Fibroblast of skin of left biceps (primary cell): ENCODE data around the gene JAM3.

Source experiments
- DNase-seq, 2 experiments: peaks; one replicate each; pipeline ENCODE4 v3.0.0-alpha.2; 2013; ENCODE audit warnings: low read depth in 2 of 2

The JAM3 gene

DNA sequence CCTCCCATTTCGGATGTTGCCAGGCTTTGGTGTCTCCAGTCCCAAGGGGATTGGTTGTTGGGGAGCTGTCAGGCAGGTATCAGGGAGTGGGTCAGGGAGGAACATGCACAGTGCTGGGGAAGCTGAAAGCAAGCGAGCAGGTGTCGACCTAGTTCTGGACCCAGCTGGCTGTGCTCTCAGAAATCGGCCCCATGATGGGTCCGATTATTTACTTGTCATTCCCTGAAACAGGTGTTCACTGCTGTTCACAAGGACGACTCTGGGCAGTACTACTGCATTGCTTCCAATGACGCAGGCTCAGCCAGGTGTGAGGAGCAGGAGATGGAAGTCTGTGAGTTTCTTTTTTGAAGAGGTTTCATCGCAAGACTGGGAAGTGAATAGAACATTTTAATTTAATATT is 76.8 kb downstream of the JAM3 start:
- DNase-seq: no peak

DNA sequence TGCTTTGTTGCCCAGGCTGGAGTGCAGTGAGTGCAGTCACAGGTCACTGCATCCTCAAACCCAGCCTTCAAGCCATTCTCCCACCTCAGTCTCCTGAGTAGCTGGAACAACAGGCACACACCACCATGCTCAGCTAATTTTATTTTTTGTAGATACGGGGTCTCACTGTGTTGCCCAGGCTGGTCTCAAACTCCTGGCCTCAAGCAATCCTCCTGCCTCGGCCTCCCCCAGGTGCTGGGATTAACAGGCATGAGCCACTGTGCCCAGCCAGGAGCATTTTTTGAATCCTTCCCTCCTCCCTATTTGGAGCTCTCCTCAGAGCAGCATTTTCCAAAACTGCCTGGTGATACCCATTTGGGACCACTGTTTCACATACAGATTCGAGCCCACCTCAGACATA is 77.7 kb downstream of the JAM3 start:
- DNase-seq: no peak

GRCh38 chr11:134149371-134149770 is 80.5 kb downstream of the JAM3 start:
- no peak for DNase-seq

DNA sequence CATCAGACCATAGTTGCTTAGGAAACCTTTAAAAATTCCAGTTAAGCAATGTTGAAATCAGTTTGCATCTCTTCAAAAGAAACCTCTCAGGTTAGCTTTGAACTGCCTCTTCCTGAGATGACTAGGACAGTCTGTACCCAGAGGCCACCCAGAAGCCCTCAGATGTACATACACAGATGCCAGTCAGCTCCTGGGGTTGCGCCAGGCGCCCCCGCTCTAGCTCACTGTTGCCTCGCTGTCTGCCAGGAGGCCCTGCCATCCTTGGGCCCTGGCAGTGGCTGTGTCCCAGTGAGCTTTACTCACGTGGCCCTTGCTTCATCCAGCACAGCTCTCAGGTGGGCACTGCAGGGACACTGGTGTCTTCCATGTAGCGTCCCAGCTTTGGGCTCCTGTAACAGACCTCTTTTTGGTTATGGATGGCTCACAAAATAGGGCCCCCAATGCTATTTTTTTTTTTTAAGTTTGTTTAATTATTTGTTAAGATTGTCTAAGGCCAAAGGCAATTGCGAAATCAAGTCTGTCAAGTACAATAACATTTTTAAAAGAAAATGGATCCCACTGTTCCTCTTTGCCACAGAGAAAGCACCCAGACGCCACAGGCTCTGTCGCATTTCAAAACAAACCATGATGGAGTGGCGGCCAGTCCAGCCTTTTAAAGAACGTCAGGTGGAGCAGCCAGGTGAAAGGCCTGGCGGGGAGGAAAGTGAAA is 81.5 kb downstream of the JAM3 start:
- no peak for DNase-seq

GRCh38 chr11:134151083-134151747 is 82.3 kb downstream of the JAM3 start:
- no peak for DNase-seq

DNA sequence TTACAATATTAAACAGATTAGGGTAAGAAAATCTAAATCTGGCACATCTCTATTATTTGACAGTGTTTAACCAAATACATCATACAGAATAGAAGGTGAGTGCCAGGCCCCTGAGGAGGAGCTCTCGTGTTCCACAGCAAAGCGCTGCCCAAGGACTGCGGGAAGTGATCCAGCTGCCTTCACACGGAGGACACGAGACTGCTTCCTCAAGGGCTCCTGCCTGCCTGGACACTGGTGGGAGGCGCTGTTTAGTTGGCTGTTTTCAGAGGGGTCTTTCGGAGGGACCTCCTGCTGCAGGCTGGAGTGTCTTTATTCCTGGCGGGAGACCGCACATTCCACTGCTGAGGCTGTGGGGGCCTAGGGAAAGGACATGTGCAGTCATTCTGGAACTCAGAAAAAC is 83.8 kb downstream of the JAM3 start:
- no peak for DNase-seq

DNA sequence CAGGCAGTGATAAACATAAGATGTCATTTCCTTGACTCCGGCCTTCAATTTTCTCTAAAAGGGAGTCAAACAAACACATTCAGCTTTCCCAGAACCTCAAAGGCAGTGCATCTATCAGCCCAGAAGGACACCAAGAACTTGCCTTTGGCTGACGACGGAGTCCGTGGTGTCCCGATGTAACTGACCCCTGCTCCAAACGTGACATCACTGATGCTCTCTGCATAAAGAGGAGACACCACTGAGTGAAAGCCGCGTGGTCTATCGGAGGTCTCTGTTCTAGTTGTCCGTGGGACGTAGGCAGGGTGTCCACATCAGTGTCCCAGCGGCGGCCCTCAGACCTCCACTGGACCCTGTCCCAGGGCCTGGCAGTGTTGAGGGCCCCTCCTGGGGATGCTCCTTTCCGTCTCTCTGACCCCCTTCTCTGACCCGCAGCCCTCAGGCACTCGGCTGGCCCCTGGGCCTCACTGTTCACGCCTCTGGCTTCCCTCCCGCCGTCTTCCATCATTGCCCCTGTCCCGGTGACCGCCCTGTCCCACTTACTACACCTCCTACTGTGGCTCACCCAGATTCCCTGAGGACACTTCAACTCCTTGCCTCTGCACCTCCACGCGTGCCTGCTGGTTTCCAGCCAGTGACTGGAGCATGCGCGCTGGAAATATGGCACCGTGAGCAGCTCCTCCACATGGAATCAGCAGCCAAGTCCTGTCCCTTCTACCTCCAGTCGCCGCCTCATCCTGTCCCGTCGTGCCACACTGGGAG is 84.5 kb downstream of the JAM3 start:
- DNase-seq: no peak

GRCh38 chr11:134154441-134154840 is 85.6 kb downstream of the JAM3 start:
- no peak for DNase-seq

DNA sequence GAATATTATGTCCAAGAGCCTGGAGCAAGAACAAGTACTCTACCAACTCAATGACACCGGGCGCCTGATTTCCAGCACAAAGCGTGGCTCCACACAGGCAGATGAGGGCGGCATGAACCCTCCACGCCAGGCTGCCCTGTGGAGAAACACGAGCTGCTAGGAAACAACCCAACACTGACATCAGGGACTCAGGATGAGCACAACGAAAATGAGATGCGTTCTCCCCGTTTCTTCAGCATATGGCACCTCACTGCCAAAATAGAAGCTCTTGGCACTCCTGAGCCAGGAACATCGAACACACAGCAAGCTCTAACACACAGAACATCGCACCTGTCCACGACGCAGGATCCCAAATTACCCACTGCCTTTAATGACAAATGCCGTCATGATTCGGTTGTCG is 86.6 kb downstream of the JAM3 start:
- DNase-seq: no peak

DNA sequence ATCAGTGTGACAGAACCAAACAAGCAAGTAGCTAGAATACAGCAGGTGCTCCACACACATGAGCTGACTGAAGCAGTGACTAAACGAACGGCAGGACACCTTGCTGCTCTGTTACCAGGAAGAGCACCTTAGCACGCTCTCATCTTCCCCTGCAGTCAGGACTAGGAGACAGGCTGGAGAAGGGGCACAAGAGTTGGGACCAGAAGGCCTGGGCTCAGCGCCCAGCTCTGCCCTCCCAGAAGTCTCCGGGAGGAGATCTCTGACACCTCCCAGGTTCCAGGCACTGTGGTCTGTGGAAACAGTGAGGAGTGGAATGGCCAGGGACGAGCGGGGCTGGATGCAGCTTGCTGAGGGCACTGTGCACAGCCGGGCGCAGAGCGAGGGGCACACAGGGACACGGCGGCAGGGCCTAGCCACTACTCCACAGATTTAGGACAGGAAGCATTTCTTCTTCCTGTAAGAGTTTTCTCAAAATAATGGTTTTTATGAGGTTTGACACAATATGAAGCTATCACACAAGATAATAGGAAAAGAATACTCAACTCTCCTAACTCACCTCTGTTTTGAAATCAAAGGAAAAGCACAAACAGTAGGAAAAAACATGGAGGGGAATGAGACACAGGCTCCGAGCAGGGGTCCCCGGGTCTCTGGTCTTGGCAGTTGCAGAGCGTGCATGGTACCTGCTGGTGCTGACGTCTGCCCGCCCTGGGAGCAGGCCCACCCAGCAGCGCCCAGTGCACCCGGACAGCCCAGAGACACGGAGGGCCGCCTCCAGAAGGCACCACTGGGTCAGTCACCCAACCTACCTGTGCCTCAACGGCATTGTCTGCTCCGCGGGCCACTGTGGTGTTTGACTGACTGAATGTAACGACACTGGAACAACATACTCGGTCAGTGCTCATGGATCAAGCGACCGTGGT is 87.3 kb downstream of the JAM3 start:
- no peak for DNase-seq

- no peak for DNase-seq
These were observed 88.6 kb downstream of the JAM3 start for GRCh38 chr11:134157451-134157850.

- DNase-seq: no peak
These were observed 89.2 kb downstream of the JAM3 start for GRCh38 chr11:134158023-134158422.

- DNase-seq: no peak
These were observed 90.8 kb downstream of the JAM3 start for GRCh38 chr11:134159652-134160051.

GRCh38 chr11:134164490-134165370 is 95.9 kb downstream of the JAM3 start:
- no peak for DNase-seq

DNA sequence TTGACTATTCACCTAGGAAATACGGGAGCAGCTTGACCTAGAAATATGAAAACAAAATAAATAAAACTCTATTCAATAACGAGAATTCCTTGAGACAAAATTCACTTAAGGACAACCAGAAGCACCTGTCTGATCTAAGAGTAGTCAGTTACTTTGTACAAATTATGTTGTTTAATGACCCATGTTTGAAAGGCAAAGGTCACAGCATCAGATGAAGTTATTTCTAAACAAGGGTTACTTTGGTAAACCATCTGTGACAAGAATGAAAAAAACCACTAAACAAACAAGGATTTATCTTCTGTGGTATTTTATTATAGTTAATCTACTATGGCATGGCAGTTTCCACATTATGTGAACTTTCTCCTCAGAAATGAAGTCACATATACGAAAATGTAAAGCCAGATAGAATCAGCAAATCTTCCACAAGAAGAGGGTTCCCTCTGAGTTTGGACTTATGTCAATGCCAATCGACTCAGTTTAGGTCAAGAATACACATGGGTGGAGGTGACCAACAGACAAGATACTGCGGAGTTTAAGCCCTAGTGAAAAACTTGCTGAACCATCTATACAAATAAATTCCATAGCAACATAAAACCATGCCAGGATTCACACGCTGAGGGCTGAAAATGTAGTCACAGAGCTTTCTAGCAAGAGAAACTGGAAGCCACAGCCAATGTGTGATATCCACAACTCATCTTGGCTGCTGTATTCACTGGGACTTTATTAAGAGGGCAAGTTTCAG is 101.5 kb downstream of the JAM3 start:
- no peak for DNase-seq

GRCh38 chr11:134170919-134171281 is 102.0 kb downstream of the JAM3 start:
- DNase-seq: peak in 1 of 2 experiments; percentile 4

- no peak for DNase-seq
These were observed 103.1 kb downstream of the JAM3 start for GRCh38 chr11:134171951-134172350.

- no peak for DNase-seq
These were observed 104.4 kb downstream of the JAM3 start for GRCh38 chr11:134173296-134173695.

GRCh38 chr11:134176284-134176683 is 107.4 kb downstream of the JAM3 start:
- DNase-seq: no peak

GRCh38 chr11:134178032-134178674 is 109.3 kb downstream of the JAM3 start:
- no peak for DNase-seq
